ENCODE data around the gene CCDC201.

Gene CCDC201, protein sequence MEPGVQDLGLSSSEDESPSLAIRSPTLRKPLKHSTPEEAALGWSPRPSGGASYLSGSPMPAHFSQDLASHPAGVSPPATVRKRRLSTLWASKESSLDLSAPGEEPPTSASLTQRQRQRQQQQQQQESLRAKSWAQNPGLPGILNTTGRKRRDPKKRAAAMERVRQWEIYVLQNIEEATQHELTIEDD

DNA sequence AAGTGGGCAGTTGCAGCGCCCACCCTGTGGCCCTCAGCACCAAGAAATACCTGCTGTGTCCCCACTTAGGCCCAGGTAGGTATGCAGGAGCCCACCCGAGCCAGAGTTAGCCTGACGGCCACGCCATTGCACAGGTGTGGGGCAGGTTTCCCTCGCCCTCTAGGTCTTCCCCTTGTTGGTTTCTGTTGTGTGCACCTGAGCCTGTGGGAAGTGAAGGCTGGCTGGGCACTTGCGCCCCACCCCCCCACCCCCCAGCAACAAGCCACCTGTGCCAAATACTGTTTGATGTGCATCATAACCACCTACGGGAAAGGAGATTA, at the start of gene CCDC201:
Gene CCDC201 (minus strand): TSS at position 48 of the 320 bp plus-strand sequence. CDS start 75 bp downstream, outside the sequence.
- DNase-seq = no peak

DNA sequence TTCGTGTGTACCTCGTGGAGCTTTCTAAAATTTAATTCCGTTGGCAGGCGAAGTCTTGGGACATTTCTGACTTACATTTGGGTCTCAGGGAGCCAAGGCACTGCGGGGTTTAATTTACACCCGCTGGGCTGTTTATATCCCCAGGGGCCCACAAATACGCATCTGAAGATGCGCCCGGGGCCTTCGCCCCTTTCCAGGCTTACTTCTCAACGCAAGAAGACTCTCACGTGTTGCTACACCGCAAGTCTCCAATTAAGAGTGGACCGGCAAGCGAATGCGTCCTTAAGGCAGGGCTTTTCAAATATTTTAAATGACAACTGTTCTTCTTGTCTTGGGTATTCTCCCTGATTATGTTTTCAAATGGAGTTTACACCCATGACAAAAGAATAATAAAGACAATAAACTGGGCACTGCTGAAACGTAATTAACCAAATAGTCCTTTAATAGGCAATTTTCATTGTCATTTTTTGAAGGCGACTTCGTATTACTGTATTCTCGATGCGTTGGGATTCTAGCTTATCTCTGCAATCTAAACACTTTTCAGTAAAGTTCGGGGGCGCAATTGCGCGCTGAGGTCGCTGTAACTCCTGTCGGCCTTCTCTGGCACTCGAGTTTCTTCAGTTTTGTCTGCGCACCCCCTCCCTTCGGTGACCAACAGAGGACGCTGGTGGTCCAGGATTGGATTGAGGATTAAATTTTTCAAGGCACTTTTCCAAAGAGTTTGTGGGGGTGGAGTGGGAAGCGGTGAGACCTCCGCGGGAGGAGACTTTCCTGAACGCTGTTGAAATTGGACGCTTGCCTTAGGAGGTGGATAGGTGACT, 49.0 kb upstream of the CCDC201 start:
- no peak for DNase-seq

GRCh38 chr7:45921381-45921698, 48.5 kb upstream of the CCDC201 start:
- no peak for DNase-seq

GRCh38 chr7:45920502-45921380, 47.9 kb upstream of the CCDC201 start, which contains the start of gene IGFBP3:
Gene IGFBP3, minus strand, starts transcription at chr7:45921272. Its CDS starts 132 bp downstream, at chr7:45921140.
- DNase-seq = no peak

- no peak for DNase-seq
These were observed 47.1 kb upstream of the CCDC201 start for GRCh38 chr7:45919993-45920459.

GRCh38 chr7:45919231-45919784, 46.4 kb upstream of the CCDC201 start:
- no peak for DNase-seq

- DNase-seq = no peak
These were observed 45.7 kb upstream of the CCDC201 start for GRCh38 chr7:45918556-45918955.

GRCh38 chr7:45917658-45918057, 44.8 kb upstream of the CCDC201 start:
- no peak for DNase-seq

DNA sequence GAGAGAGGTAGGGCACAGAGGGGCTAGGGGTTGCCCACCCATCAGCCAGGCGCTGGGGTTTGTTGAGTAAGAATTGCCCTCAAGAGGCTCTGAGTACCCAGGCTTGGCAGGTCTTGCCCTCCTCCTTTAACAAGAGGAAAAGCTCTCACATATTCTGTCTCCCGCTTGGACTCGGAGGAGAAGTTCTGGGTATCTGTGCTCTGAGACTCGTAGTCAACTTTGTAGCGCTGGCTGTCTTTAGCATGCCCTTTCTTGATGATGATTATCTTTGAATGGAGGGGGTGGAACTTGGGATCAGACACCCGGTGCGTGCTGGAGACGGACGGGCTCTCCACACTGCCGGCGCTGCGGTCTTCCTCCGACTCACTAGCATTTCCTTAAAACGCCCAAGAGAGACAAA, 44.2 kb upstream of the CCDC201 start:
- DNase-seq = no peak

GRCh38 chr7:45915606-45916005, 42.7 kb upstream of the CCDC201 start:
- DNase-seq = no peak

GRCh38 chr7:45914911-45915310, 42.0 kb upstream of the CCDC201 start:
- DNase-seq = no peak

DNA sequence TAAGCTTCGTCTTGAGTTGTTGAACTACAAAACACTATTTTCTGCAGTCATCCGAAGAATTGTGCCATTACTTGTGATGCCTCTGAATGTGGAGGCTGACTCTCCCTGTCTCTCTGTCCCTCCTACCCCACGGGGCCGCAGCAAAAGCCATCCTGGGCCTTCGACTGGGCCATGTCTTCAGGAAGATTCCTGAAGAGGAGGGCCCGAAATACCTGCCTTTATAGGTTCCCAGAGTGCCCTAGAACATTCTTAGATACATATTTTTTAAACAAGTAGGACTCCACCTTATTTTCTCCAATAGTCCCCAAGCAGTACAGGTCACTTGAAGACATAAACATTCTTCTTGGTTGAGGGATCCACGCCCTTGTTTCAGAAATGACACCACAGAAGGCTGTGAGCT, 40.1 kb upstream of the CCDC201 start:
- DNase-seq = no peak

GRCh38 chr7:45911311-45911710, 38.4 kb upstream of the CCDC201 start:
- no peak for DNase-seq

- DNase-seq = no peak
These were observed 38.0 kb upstream of the CCDC201 start for GRCh38 chr7:45910855-45911254.

- no peak for DNase-seq
These were observed 36.7 kb upstream of the CCDC201 start for GRCh38 chr7:45909561-45909960.

GRCh38 chr7:45902820-45903219, 29.9 kb upstream of the CCDC201 start:
- DNase-seq = no peak

DNA sequence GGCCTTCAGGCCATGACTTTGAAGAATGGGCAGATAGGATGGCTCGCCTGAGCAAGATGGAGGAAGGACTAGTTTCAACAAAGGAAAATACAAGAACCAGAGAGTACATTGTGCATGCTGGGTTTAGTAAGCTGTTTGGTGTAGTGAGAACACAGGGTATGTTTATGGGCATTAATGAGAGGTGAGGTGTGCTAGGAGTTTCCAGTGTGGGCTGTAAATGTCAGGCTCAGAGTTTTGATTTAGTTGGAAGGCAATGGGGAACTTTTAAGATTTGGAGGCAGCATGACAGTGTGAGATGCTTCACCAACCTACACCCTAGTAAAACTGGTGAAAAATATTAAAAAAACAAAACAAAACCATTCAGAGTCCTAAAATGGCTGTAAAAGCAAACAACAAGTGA, 28.7 kb upstream of the CCDC201 start:
- no peak for DNase-seq

- no peak for DNase-seq
These were observed 25.3 kb upstream of the CCDC201 start for GRCh38 chr7:45898222-45898621.

DNA sequence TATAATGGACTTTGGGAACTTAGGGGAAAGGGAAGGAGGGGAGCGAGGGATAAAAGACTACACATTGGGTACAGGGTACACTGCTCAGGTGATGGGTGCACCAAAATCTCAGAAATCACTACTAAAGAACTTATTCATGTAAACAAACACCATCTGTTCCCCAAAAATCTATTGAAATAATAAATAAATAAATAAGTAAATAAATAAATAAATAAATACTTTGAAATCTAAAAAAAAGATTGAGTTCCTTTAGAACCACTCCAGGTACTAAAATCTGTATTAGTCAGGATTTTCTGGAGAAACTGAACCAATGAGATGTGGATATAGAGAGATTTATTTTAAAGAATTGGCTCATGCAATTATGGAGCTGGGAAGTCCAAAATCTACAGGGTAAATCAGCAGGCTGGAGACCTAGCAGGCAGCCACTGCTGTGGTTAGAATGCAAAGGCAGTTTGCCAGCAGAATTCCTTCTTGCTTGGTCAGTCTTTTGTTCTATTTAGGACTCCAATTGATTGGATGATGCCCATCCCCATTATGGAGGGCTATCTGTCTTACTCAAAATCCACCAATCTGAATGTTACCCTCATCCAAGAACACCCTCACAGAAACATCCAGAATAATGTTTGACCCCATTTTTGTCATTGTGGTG, 24.3 kb upstream of the CCDC201 start:
- no peak for DNase-seq

GRCh38 chr7:45894665-45895062, 21.8 kb upstream of the CCDC201 start:
- no peak for DNase-seq

DNA sequence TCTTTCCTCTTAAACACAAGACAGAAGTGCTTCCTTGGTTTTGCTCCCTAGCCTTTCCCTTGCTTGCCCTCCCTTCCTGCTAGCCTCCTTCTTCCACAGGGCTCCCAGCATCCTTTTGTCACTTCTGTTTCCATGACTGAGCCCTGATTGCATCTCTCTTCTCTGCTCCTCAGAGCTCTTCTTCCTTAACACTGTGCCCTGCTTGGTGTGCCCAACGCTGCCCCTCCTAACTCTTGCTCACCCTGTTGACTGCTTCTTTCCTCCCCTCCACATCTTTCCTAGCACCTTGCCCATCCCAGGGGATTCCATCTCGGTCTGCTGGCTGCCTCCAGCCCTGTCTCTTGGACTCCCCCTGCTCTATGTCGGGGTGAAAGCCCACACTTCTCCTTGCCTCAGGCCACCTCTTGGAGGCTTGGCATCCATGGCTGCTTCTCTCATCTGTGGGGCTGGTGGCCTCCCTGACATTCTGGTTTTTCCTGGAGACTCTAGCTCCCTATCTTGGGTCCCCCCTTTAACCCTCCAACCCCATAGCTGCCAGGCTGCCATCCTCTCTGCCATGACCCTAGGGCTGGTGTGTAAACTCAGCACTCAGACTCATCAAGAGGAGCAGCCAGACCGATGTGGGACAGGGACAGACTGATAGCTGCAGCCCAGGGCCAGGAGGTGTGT, 21.2 kb upstream of the CCDC201 start:
- no peak for DNase-seq

- no peak for DNase-seq
These were observed 20.6 kb upstream of the CCDC201 start for GRCh38 chr7:45893374-45893995.

Measured in cortex of kidney (tissue), 1 donor.